Skeletal muscle tissue (tissue), 4 donors: ENCODE results near the gene TTC33. TPM values are rescaled to one million over a fixed set of nuclear protein-coding genes. Genes with fewer than 3 reads are reported as not detected.
A peak's percentile ranks its signal among the peaks of the same experiment; 100 is the strongest.
"Not testable (repeated sequence)": the region's sequence is repeated elsewhere in the genome, so short reads cannot be mapped to it uniquely, and the experiment has no call there.

ENCODE experiments used
- H3K27ac ChIP-seq: one replicate; pipeline ENCODE4 v1.7.0; 2013; ENCODE audit warnings: mild to moderate bottlenecking, low read depth, low read length, inconsistent platforms
- H3K27me3 ChIP-seq, 3 donors: one replicate each; pipeline ENCODE4 v1.7.0; 2013; ENCODE audit warnings: low read length in 3 of 3; ENCODE audit not compliant: control insufficient read depth in 3 of 3, insufficient read depth in 3 of 3
- H3K36me3 ChIP-seq, 3 donors: one replicate each; pipeline ENCODE4 v1.7.0; 2013; ENCODE audit warnings: low read length in 3 of 3; ENCODE audit not compliant: control insufficient read depth in 3 of 3, insufficient read depth in 3 of 3
- H3K4me1 ChIP-seq, 3 donors: one replicate each; pipeline ENCODE4 v1.7.0; 2013; ENCODE audit warnings: low read length in 3 of 3, mild to moderate bottlenecking in 3 of 3; ENCODE audit not compliant: control insufficient read depth in 3 of 3, insufficient read depth in 3 of 3
- H3K4me3 ChIP-seq, 3 donors: one replicate each; pipeline ENCODE4 v1.7.0; 2013; ENCODE audit warnings: low read length in 3 of 3
- H3K9ac ChIP-seq, 3 donors: one replicate each; pipeline ENCODE4 v1.7.0; 2013; ENCODE audit warnings: low read length in 3 of 3, mild to moderate bottlenecking in 3 of 3, moderate library complexity in 2 of 3, low read depth in 1 of 3
- H3K9me3 ChIP-seq, 3 donors: one replicate each; pipeline ENCODE4 v1.7.0; 2013; ENCODE audit warnings: low read length in 3 of 3; ENCODE audit not compliant: control insufficient read depth in 3 of 3
- total RNA-seq: library from RNA; depleted of rRNA; stranded (reverse); fragments of >200 nt; gene quantifications from one replicate; pipeline ENCODE4 v1.2.3, GENCODE V29; 2014
- donor health status: Osteomylitis.

Gene TTC33, protein sequence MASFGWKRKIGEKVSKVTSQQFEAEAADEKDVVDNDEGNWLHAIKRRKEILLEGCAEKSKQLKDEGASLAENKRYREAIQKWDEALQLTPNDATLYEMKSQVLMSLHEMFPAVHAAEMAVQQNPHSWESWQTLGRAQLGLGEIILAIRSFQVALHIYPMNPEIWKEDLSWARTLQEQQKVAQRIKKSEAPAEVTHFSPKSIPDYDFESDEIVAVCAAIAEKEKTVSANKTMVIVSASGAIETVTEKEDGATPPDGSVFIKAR
- total RNA-seq: 17.2 TPM

GRCh38 chr5:40755407-40756365 is at the start of gene TTC33:
Gene TTC33 (minus strand): TSS chr5:40755961. CDS start chr5:40747018, 8,943 bp downstream.
- peak within 1 kb of the TSS; percentile 89 to 91 (median 90) for H3K4me3 ChIP-seq
- H3K27ac ChIP-seq: peak within 1 kb of the TSS; percentile 93
- H3K9me3 ChIP-seq: no peaks in the 10 kb centered on the region
- H3K36me3 ChIP-seq: peaks cover 0 to 5% (median 0%) of the 10 kb centered on the region in 3 donors
- H3K4me1 ChIP-seq: peaks cover 6 to 13% (median 8%) of the 10 kb centered on the region in 3 donors
- H3K9ac ChIP-seq: peak within 1 kb of the TSS; percentile 93 to 97 (median 96)
- H3K27me3 ChIP-seq: no peaks in the 10 kb centered on the region

DNA sequence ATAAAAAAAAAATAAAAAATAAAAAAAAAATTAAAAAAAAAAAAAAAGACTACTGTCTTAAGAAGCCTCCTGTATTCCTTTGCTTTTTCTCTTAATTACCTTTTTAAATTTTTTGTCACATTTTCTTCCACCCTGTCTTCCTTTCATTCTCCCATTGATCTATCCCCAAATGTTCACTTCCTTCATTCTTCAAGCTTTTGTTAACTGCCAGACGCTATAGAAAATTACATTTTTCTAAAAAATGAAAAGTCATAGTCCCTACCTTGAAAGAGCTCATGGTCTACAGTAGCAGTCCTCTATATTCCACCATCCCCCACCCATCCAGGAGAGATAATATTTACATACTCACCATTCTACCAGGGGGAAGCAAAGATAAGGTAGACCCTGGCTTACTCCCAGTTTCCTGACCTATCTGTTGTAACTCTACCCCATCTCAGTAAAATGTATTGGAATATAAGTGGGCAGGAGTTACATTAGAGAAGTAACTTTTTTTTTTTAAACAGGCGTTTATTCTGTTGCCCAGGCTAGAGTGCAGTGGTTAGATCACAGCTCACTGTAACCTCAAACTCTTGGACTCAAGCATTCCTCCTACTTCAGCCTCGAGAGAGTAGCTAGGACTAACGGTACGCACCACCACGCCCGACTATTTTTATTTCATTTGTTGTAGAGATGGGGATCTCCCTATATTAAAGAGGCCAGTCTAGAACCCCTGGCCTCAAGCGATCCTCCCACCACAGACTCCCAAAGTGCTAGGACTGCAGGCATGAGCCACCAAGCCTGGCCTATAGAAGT is 46.2 kb upstream of the TTC33 start:
- Histone ChIP-seq H3K9me3 (no peaks in the 10 kb centered on the region), H3K36me3 (no peaks in the 10 kb centered on the region), H3K4me3 (no peak overlapping the region), H3K27me3 (no peaks in the 10 kb centered on the region), H3K27ac (no peak overlapping the region), H3K4me1 (peaks cover 2 to 13% (median 6%) of the 10 kb centered on the region in 3 donors), H3K9ac (no peak overlapping the region)

DNA sequence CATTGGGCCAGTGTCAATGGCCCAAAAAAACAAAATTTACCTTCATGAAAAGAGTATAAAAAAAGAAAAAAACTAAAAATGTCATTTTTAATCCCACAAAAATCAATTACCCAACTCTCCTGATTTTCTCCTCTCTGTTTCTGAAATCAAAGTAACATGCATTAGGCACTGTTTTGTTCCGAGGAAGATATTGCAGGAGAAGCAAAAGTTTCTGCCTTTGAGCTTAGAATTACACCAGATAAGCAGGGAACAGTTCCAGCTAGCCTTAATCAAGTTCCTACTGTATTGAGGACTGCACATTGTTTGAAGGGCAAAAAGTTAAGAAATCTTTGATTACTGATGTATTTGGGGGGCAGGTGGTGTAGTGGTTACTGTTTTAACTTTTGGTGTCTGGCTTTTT is 43.5 kb upstream of the TTC33 start:
- Histone ChIP-seq H3K4me1 (peaks cover 6 to 21% (median 14%) of the 10 kb centered on the region in 3 donors), H3K4me3 (peak overlapping the region in 1 of 3 donors; percentile 38), H3K9me3 (no peaks in the 10 kb centered on the region), H3K27me3 (no peaks in the 10 kb centered on the region), H3K36me3 (no peaks in the 10 kb centered on the region), H3K27ac (no peak overlapping the region), H3K9ac (peak overlapping the region in 2 of 3 donors; percentile 85 to 88)

- Histone ChIP-seq H3K27me3 (no peaks in the 10 kb centered on the region), H3K27ac (peak overlapping the region; percentile 86), H3K9me3 (no peaks in the 10 kb centered on the region), H3K4me3 (peak overlapping the region; percentile 93 to 96 (median 93)), H3K9ac (peak overlapping the region; percentile 85 to 88 (median 88)), H3K36me3 (no peaks in the 10 kb centered on the region), H3K4me1 (peaks cover 6 to 21% (median 14%) of the 10 kb centered on the region in 3 donors)
Measured at GRCh38 chr5:40798801-40799210, 43.0 kb upstream of the TTC33 start.

- H3K36me3 ChIP-seq: no peaks in the 10 kb centered on the region
- no peaks in the 10 kb centered on the region for H3K9me3 ChIP-seq
- H3K4me3 ChIP-seq: peak within 1 kb of the TSS; percentile 93 to 96 (median 93)
- no peaks in the 10 kb centered on the region for H3K27me3 ChIP-seq
- H3K4me1 ChIP-seq: peaks cover 6 to 21% (median 14%) of the 10 kb centered on the region in 3 donors
- H3K9ac ChIP-seq: peak within 1 kb of the TSS; percentile 85 to 94 (median 88)
- H3K27ac ChIP-seq: peak within 1 kb of the TSS; percentile 88
Measured at GRCh38 chr5:40798012-40798800, 42.4 kb upstream of the TTC33 start, which contains the start of gene PRKAA1. Gene PRKAA1 (minus strand): TSS chr5:40798374. CDS start chr5:40798189, 185 bp downstream.

DNA sequence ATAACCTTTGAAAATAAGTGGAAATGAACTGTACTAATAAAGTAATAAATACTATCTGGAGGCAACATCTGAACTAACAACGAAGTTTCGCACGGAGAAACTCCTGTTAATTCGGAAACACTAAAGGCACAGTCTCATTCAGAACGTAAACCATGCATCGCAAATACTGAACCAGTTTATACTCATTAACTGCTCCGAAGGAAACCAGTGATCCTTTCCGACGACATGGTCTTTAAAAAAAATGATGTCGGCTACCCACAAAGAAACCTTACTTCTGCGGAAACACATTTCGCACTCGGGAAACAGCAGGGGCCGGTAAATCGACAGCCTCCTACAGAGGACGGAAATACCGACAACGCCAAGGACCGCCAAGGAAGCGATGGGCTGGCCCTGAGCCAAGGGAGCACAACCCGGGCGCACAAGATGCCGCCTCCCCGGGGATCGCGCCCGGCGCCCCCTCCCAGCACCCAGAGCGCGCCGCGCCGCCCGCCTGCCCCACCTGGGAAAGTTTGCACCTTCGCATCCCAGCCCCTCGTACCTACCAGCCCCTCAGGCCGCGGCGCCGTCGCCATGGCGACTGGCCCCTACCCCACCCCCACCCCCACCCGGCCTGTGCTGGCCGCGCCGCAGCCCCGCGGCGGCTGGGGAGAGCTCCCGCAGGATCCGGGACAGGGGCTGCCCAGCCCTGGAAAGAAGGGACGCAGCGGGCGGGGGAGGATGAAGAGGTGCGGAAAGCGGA is 41.7 kb upstream of the TTC33 start:
- no peaks in the 10 kb centered on the region for H3K27me3 ChIP-seq
- H3K27ac ChIP-seq: peak overlapping the region; percentile 88
- H3K4me1 ChIP-seq: peaks cover 6 to 21% (median 14%) of the 10 kb centered on the region in 3 donors
- no peaks in the 10 kb centered on the region for H3K36me3 ChIP-seq
- H3K4me3 ChIP-seq: peak overlapping the region; percentile 91 to 96 (median 91)
- no peaks in the 10 kb centered on the region for H3K9me3 ChIP-seq
- H3K9ac ChIP-seq: peak overlapping the region; percentile 83 to 94 (median 87)

- peaks cover 8 to 21% (median 18%) of the 10 kb centered on the region in 3 donors for H3K4me1 ChIP-seq
- H3K4me3 ChIP-seq: peak overlapping the region in 2 of 3 donors; percentile 91 to 96
- H3K27ac ChIP-seq: peak overlapping the region; percentile 9
- no peaks in the 10 kb centered on the region for H3K36me3 ChIP-seq
- H3K27me3 ChIP-seq: no peaks in the 10 kb centered on the region
- H3K9ac ChIP-seq: no peak overlapping the region
- no peaks in the 10 kb centered on the region for H3K9me3 ChIP-seq
Measured at GRCh38 chr5:40796487-40796889, 40.7 kb upstream of the TTC33 start.

DNA sequence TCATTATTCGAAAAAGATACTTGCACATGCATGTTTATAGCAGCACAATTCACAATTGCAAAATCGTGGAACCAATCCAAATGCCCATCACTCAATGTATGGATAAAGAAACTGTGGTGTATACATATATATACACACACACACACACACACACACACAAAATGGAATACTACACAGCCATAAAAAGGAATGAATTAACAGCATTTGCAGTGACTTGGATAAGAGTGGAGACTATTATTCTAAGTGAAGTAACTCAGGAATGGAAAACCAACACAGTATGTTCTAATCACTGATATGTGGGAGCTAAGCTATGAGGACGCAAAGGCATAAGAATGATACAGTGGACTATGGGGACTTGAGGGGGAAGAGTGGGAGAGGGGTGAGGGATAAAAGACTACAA is 39.1 kb upstream of the TTC33 start:
- not testable (repeated sequence) for H3K27me3 ChIP-seq, H3K4me3 ChIP-seq, H3K9ac ChIP-seq, H3K36me3 ChIP-seq, H3K9me3 ChIP-seq, H3K27ac ChIP-seq
- peaks cover 16 to 28% (median 18%) of the 10 kb centered on the region in 3 donors for H3K4me1 ChIP-seq
